GM13977 (cell line): ENCODE measurements around the gene SH3RF3.
"Not testable (repeated sequence)": the region's sequence is repeated elsewhere in the genome, so short reads cannot be mapped to it uniquely, and the experiment has no call there.

Experiments
- DNase-seq: peaks from one replicate; pipeline ENCODE4 v3.0.0; 2012; ENCODE audit warnings: low spot score
- CTCF ChIP-seq: IDR thresholded peaks from 2 replicates; pipeline ENCODE4 v1.5.1; 2012; ENCODE audit warnings: mild to moderate bottlenecking, control low read depth; ENCODE audit not compliant: insufficient read depth; ENCODE audit errors: extremely low read depth, missing control alignments
- in situ Hi-C: fragments of 300-500 bp; cut with MboI; formaldehyde crosslinking; loops from one replicate; pipeline ENCODE4 v1.12.0; 2022; ENCODE audit warnings: low sequenced_read_pairs, low pct_unique_long_range_greater_than_20kb, mixed read lengths, inconsistent platforms; ENCODE audit not compliant: unreplicated experiment

The SH3RF3 gene

GRCh38 chr2:109530712-109531111, 401.7 kb downstream of the SH3RF3 start:
- no peak for DNase-seq
- no peak for TF ChIP-seq CTCF
- in situ Hi-C loops, result no loop called here

- no peak for TF ChIP-seq CTCF
- DNase-seq, result no peak
- in situ Hi-C loops, result no loop called here
These were observed 402.2 kb downstream of the SH3RF3 start for GRCh38 chr2:109531221-109531620.

- in situ Hi-C loops, result no loop called here
- TF ChIP-seq CTCF, result no peak
- DNase-seq, result no peak
These were observed 403.1 kb downstream of the SH3RF3 start for GRCh38 chr2:109531896-109532727.

GRCh38 chr2:109532728-109533076, 403.7 kb downstream of the SH3RF3 start:
- in situ Hi-C loops, result no loop called here
- no peak for TF ChIP-seq CTCF
- no peak for DNase-seq

GRCh38 chr2:109533823-109534222, 404.8 kb downstream of the SH3RF3 start:
- in situ Hi-C loops, result no loop called here
- no peak for DNase-seq
- no peak for TF ChIP-seq CTCF

- DNase-seq, result no peak
- in situ Hi-C loops, result no loop called here
- TF ChIP-seq CTCF, result no peak
These were observed 406.4 kb downstream of the SH3RF3 start for GRCh38 chr2:109535217-109535946.

GRCh38 chr2:109536556-109536955, 407.6 kb downstream of the SH3RF3 start:
- DNase-seq, in situ Hi-C loops: not testable (repeated sequence)
